Hypothalamus (tissue), 51 donors: ENCODE data around the gene ISCA1.
"Not testable (repeated sequence)": the region's sequence is repeated elsewhere in the genome, so short reads cannot be mapped to it uniquely, and the experiment has no call there.

Source experiments
- DNase-seq, 51 donors: peaks; one replicate each; lab custom pipeline; 2025; lab: John Stamatoyannopoulos, UW

ISCA1 gene

DNA sequence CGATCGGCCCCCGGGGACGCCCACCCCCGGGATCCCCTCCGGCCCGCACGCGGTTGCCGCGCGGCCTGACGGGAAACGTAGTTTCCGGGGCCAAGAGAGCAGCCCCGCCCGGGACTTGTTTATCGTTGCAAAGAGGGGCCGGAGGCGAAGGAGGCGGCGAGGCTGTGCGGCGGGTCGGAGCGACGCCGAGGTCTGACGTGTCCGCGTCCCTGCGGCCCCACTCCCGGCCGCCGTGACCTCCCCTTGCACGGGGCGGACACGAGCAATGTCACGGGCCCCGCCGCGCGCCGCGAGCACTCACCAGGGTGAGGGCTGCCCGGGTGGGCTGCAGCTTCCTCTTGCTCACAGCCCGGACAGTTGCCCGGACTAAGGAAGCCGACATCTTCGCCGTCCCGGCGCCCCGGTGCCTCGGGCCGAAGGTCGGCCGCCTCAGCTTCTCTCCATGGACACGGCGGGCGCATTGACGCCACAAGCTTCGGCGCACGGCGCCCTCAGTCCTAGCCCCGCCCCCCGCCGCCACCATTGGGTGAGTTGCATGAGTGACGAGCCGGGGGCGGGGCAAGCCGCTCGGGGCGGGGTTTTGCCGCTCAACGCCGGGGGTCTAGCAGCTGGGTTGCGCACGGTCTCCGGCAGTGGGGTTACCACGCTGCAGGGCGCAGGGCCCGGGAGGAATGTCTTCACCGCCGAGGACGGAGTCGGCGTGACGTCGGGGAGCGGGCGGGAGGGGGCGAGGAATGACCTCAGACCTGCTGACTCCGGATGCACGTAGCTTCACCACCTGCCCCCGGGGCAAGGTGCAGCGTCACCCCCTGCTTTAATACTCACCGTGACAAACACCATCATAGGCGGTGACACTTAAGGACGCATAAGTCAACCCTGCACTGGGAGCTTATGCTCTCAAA lies at the start of gene ISCA1:
Gene ISCA1, minus strand, starts transcription at position 462 of the 902 bp plus-strand sequence. Its CDS starts 80 bp downstream, at position 382.
- peak; percentile 66 to 98 (median 93) for DNase-seq

DNA sequence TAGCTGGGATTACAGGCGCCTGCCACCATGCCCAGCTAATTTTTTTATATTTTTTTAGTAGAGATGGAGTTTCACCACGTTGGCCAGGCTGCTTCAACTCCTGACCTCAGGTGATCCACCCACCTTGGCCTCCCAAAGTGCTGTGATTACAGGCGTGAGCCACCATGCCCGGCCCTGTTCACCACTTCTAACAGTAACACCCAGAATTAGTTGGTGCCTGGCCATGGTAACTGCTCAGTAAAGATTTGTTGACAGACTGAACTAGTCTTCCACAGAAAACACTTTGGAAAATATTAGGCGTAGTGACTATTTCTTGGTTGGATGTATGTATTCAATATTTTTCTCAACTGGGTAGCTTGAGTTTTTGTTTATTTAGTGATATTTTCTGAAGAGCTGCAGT lies 47.8 kb upstream of the ISCA1 start:
- no peak for DNase-seq

- no peak for DNase-seq
Measured at GRCh38 chr9:86329649-86330048, 47.3 kb upstream of the ISCA1 start.

DNA sequence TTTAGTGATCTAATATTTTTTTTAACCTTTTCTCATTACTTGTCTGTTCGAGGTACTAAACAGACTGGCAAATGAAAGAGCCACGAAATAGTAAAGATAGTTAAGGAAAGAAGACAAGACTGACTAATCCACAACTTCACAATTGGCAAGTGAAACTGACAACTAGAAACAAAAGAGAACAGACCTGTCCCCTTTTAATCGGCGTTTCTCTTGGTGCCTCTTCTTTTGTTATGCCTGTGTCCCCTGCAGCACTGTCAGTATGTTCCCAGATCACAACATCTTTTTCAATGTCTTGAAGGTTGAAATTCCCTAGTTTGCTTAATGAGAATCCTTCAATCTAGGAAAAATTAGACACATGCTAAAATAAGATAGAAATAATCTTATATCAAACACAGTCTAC lies 45.8 kb upstream of the ISCA1 start:
- no peak for DNase-seq

- DNase-seq, result peak in 12 of 51 donors; percentile 0 to 29 (median 6)
Measured at GRCh38 chr9:86326536-86326935, 44.2 kb upstream of the ISCA1 start.

GRCh38 chr9:86324901-86325300 lies 42.6 kb upstream of the ISCA1 start:
- no peak for DNase-seq

- peak in 2 of 51 donors; percentile 6 to 44 for DNase-seq
Measured at GRCh38 chr9:86324308-86324707, 42.0 kb upstream of the ISCA1 start.

- DNase-seq, result no peak
Measured at GRCh38 chr9:86322973-86323644, 40.8 kb upstream of the ISCA1 start.

- DNase-seq, result no peak
Measured at GRCh38 chr9:86321373-86321772, 39.0 kb upstream of the ISCA1 start.

DNA sequence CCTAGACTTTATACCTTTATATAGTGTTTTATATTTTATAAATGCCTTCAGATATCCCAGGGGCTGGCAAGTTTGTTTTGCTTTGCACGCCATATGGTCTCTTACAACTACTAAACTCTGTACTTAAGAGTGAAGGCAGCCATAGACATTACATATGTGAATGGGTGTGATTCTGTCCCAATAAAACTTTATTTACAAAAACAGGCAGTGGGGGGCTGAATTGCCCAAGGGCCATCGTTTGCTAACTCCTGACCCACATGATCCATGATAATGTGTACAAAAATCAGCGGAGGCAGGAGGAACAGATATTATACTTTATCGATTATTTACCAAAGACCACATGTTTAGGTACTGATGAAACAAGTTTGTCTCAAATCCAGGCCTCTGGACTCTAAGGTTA lies 35.8 kb upstream of the ISCA1 start:
- DNase-seq, result no peak

- DNase-seq, result no peak
Measured at GRCh38 chr9:86315078-86315477, 32.7 kb upstream of the ISCA1 start.

- not testable (repeated sequence) for DNase-seq
Measured at GRCh38 chr9:86312959-86313358, 30.6 kb upstream of the ISCA1 start.

DNA sequence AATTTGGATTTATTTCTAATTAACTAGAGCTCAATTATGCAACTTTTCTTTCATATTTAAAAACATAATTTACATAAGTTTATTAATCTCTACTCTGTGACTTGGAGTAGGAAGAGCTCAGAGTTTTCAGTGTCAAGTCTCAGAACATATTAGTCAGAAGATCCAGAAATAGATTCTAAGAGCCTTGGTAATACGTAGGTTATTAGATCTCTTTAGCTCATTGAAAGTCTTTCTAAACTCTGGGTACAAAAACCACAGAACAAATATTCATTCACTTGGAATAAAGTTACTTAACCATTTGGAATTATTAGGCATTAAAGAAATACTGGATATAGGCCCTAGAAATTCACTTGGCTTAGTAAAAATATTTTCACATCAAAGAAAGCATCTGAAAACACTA lies 26.3 kb upstream of the ISCA1 start:
- no peak for DNase-seq

DNA sequence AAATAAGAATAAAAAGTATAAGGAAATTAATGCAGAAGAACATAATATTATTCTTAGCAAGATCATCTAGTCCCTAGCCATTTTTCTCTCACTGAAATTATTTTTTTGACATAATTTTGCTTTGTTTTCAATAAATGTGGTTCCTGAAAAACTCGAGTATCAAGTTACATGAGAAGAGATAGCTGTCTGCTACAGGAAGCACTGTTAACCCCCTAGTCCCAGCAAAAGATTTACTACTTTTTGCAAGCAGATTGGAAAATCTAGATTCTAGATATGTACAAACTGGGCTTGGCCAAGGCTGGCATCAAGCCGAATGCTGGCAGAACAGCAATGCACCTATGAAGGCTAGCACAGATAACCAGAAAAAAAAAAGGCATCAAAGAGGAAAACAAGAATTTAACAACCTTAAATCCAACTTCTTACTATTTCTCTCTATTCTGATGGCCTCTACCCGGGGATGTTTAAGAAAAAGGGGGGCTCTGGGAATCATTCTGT lies 21.9 kb upstream of the ISCA1 start:
- no peak for DNase-seq

DNA sequence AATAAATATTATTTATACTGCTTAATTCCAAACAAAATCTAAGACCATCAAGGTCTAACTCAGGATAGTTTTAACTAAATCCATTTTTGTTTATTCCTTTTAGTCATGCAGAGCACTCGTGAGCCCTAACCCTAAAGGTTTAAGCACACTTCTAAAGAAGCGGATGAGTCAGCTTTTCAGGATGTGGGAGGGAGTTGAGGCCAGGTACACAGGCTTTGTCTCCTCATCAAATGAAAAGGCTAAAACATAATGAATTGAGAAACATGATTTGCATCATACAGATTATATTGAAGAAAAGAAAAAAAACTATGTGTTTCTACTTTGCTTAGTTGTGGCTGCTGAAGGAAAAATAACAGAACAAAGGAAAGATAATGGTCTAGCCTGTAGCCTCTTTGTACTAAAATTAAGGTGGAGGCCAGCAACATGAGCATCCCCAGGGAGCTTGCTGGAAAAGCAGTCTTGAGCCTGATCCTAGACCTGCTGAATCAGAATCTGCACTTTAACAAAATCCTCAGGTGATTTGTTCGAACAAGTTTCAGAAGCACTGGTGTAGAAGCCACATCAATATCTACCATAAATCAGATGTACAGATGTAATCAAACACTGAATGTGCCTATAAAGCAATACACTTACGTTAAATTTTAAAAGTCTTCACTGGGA lies 21.1 kb upstream of the ISCA1 start:
- DNase-seq, result peak in 1 of 51 donors; percentile 16

DNA sequence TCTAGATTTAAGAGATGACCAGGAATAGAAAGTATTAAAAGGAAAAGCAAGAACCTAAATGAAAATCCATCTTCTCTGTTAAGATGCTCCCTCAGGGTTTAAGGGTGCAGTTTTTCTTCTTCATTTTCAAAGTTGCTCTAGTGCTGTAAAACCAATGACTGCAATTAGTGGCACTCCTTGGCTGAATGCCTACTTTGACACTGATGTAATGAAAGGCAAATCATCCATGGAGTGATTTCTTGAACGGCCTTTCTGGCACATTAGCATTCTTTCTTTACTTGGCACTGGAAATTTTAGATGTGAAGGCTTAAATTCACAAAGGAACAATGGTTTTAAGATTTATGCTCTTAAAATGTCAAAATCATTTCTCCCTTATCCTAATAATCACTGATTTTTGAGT lies 19.3 kb upstream of the ISCA1 start:
- no peak for DNase-seq

DNA sequence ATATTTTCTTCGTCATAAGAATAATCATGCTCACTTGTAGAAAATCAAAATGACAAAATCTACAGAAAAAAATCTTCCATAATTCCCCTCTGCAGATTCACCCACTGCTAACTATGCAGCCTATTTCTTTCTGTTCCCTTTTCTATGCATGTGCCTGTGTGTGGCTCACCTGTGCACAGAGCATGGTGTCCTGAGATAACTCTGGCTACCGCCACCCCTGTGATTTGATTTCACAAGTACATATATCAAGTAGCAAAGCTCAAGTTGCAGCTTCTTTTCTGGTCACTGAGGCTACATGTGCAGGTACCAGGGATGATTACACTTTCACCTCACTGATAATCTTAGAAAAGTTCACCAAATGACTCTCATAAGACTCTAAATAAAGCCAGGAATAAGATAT lies 18.4 kb upstream of the ISCA1 start:
- DNase-seq, result no peak

DNA sequence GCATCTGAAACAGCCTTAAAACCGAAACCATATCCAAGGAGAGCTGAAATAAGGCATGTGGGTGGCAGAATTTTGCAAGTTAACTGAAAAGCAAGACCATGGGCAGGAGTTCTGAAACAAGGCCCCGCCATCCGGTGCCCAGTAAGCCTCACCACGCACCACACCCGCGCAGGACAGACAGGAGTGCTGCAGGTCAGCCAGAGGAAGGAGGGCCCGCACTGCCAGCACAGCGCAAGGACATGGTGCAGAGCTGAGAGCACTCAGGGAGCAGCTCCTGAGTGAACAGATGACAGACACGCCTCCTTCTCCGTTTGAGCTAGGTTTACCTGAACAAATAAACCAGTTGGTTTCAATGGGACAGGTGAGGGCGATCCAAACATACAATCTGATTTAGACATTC lies 16.5 kb upstream of the ISCA1 start:
- DNase-seq, result peak in 1 of 51 donors; percentile 5

- not testable (repeated sequence) for DNase-seq
Measured at GRCh38 chr9:86290341-86290740, 8.0 kb upstream of the ISCA1 start.

GRCh38 chr9:86288499-86289198 lies 6.3 kb upstream of the ISCA1 start:
- no peak for DNase-seq

GRCh38 chr9:86287013-86287412 lies 4.7 kb upstream of the ISCA1 start:
- DNase-seq, result no peak
